Kidney epithelial cell (primary cell): Measurements from ENCODE around the gene BCAS3. TPM values are rescaled to one million over a fixed set of nuclear protein-coding genes. Genes with fewer than 3 reads are reported as not detected.
"Not testable (repeated sequence)": the region's sequence is repeated elsewhere in the genome, so short reads cannot be mapped to it uniquely, and the experiment has no call there.

ENCODE experiments used
- DNase-seq: peaks from one replicate; pipeline ENCODE4 v3.0.0-alpha.2; 2010; ENCODE audit warnings: low read depth
- H3K27me3 ChIP-seq: 2 replicates; pipeline ENCODE4 v1.6.0; 2011; ENCODE audit warnings: low read length; ENCODE audit not compliant: control insufficient read depth, insufficient read depth
- H3K36me3 ChIP-seq: 2 replicates; pipeline ENCODE4 v1.5.1; 2011; ENCODE audit warnings: low read length; ENCODE audit not compliant: control insufficient read depth, insufficient read depth
- H3K4me3 ChIP-seq: 2 replicates; pipeline ENCODE4 v1.5.1; 2011; ENCODE audit warnings: low read depth, mild to moderate bottlenecking, control low read depth, low read length
- total RNA-seq: library from RNA; depleted of rRNA; stranded (reverse); fragments of >200 nt; gene quantifications from 2 replicates; pipeline ENCODE4 v1.2.3, GENCODE V29; 2015
- TF ChIP-seq, protein P1 (sequence below): IDR thresholded peaks from 2 replicates; pipeline ENCODE4 v1.5.1; 2011; ENCODE audit warnings: mild to moderate bottlenecking, moderate library complexity, low read length, control low read depth, inconsistent platforms; ENCODE audit not compliant: insufficient read depth, poor library complexity, severe bottlenecking

BCAS3 gene
- total RNA-seq, 1 donor from 2014 or later, result 26.7 TPM

DNA sequence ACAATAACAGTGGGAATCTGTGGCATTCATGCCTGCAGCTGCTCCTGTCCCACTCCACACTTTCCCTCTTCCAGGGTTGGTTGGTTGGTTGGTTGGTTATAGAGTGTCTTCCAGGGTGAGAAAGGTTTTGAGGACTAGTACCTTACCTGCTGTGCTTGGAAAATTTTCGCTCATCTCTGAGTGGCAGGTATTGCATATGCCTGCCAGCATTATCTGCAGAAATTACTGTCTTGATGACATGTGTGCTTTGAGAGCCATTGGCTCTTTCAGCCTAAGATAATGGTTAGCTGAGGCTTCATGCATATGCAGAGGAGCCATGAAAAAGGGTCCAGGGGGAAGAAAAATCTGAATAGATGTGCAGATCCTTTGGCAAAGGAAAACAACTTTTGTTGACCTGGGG, 131.8 kb downstream of the BCAS3 start:
- TF ChIP-seq, protein P1, sequence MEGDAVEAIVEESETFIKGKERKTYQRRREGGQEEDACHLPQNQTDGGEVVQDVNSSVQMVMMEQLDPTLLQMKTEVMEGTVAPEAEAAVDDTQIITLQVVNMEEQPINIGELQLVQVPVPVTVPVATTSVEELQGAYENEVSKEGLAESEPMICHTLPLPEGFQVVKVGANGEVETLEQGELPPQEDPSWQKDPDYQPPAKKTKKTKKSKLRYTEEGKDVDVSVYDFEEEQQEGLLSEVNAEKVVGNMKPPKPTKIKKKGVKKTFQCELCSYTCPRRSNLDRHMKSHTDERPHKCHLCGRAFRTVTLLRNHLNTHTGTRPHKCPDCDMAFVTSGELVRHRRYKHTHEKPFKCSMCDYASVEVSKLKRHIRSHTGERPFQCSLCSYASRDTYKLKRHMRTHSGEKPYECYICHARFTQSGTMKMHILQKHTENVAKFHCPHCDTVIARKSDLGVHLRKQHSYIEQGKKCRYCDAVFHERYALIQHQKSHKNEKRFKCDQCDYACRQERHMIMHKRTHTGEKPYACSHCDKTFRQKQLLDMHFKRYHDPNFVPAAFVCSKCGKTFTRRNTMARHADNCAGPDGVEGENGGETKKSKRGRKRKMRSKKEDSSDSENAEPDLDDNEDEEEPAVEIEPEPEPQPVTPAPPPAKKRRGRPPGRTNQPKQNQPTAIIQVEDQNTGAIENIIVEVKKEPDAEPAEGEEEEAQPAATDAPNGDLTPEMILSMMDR, result no peak
- Histone ChIP-seq H3K36me3 (no peaks in the 10 kb centered on the region), H3K27me3 (no peaks in the 10 kb centered on the region), H3K4me3 (no peak overlapping the region)
- no peak for DNase-seq

GRCh38 chr17:60814941-60815340, 137.3 kb downstream of the BCAS3 start:
- H3K36me3 ChIP-seq, DNase-seq, H3K27me3 ChIP-seq, H3K4me3 ChIP-seq: not testable (repeated sequence)

GRCh38 chr17:60817192-60817591, 139.5 kb downstream of the BCAS3 start:
- TF ChIP-seq, protein P1, result no peak
- peak; percentile 47 for DNase-seq
- Histone ChIP-seq H3K36me3 (no peaks in the 10 kb centered on the region), H3K27me3 (no peaks in the 10 kb centered on the region), H3K4me3 (no peak overlapping the region)

DNA sequence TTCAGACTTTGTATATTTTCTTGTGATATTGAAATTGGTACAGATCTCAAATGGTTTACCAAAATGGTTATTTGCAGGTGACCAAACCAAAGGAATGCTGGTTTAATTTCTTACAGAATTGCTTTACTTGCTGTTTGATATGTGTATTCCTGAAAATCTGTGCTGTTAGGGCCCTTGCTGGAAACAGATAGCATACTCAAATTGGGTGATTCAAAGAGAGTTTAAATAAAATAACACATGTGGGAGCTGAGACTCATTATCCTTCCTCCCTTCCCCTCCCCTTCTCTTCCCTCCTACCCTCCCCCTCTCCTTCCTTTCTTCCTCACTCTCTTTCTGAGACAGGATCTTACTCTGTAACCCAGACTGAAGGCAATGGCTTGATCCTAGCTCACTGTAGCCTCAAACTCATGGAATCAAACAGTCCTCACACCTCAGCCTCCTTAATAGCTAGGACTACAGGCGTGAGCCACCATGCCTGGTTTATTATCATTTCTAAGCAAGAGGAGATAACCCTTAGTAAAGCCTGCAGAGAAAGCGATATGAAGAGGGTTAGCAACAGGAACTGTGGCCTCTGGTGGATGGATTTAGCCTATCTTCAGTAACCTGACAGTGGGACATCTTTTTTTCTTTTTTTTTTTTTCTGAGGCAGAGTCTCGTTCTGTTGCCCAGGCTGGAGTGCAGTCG, 141.9 kb downstream of the BCAS3 start:
- no peak for DNase-seq
- no peaks in the 10 kb centered on the region for H3K36me3 ChIP-seq
- TF ChIP-seq, protein P1, result no peak
- no peaks in the 10 kb centered on the region for H3K27me3 ChIP-seq
- no peak overlapping the region for H3K4me3 ChIP-seq

GRCh38 chr17:60823515-60823914, 145.9 kb downstream of the BCAS3 start:
- H3K4me3 ChIP-seq, result no peak overlapping the region
- DNase-seq, result no peak
- H3K36me3 ChIP-seq, result no peaks in the 10 kb centered on the region
- TF ChIP-seq, protein P1, result no peak
- H3K27me3 ChIP-seq, result no peaks in the 10 kb centered on the region

DNA sequence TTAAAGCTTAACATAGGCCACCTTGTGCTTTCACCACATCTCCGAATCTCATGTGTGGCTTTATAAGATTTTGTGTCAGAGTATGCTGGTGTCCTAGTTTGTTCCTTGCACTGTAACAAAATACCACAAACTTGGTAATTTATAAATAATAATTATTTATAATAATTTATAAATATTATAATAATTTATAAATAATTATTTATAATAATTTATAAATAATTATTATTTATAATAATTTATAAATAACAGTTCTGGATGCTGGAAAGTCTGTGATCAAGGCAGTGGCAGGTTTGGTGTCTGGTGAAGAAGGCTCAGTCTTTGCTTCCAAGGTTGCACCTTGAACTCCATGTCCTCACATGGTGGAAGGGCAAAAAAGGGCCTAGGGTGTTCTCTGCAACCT, 147.7 kb downstream of the BCAS3 start:
- DNase-seq, result no peak
- Histone ChIP-seq H3K36me3 (no peaks in the 10 kb centered on the region), H3K27me3 (no peaks in the 10 kb centered on the region), H3K4me3 (no peak overlapping the region)
- TF ChIP-seq, protein P1, result no peak
